HG03175 (cell line): ENCODE data around the gene COX19.
"Not testable (repeated sequence)": the region's sequence is repeated elsewhere in the genome, so short reads cannot be mapped to it uniquely, and the experiment has no call there.

ENCODE experiments used
- ATAC-seq: cut with Tn5 transposase; IDR thresholded peaks from one replicate; pipeline ENCODE4 v1.9.1; 2021; ENCODE audit warnings: mild to moderate bottlenecking, moderate library complexity; ENCODE audit not compliant: unreplicated experiment

COX19 gene

GRCh38 chr7:1011297-1012003 lies 36.1 kb upstream of the COX19 start:
- no peak for ATAC-seq

- ATAC-seq, result no peak
Observed at GRCh38 chr7:1010226-1010625, 34.9 kb upstream of the COX19 start.

GRCh38 chr7:1009747-1010146 lies 34.4 kb upstream of the COX19 start:
- ATAC-seq, result no peak

GRCh38 chr7:1008733-1009363 lies 33.5 kb upstream of the COX19 start:
- ATAC-seq, result no peak

GRCh38 chr7:1007901-1008300 lies 32.6 kb upstream of the COX19 start:
- no peak for ATAC-seq

GRCh38 chr7:1005303-1005702 lies 30.0 kb upstream of the COX19 start:
- no peak for ATAC-seq

GRCh38 chr7:1004018-1004852 lies 28.9 kb upstream of the COX19 start:
- ATAC-seq, result no peak

- ATAC-seq, result not testable (repeated sequence)
Observed at GRCh38 chr7:1002445-1002844, 27.1 kb upstream of the COX19 start.

GRCh38 chr7:1002026-1002425 lies 26.7 kb upstream of the COX19 start:
- not testable (repeated sequence) for ATAC-seq

- not testable (repeated sequence) for ATAC-seq
Observed at GRCh38 chr7:1001069-1001770, 25.9 kb upstream of the COX19 start.

GRCh38 chr7:999941-1000935 lies 24.9 kb upstream of the COX19 start:
- ATAC-seq, result no peak

- ATAC-seq, result no peak
Observed at GRCh38 chr7:999149-999879, 24.0 kb upstream of the COX19 start.

- ATAC-seq, result no peak
Observed at GRCh38 chr7:997404-998395, 22.4 kb upstream of the COX19 start.

GRCh38 chr7:996079-996872 lies 20.9 kb upstream of the COX19 start:
- ATAC-seq, result no peak

- ATAC-seq, result no peak
Observed at GRCh38 chr7:995571-995970, 20.2 kb upstream of the COX19 start.

GRCh38 chr7:994592-995308 lies 19.4 kb upstream of the COX19 start:
- no peak for ATAC-seq
